ENCODE measurements around the gene IL3. TPM values are rescaled to one million over a fixed set of nuclear protein-coding genes. Genes with fewer than 3 reads are reported as not detected.

The IL3 gene
- total RNA-seq, 1 donor from 2014 or later: not detected

- no peak for TF ChIP-seq CTCF (IDR thresholded peaks at IDR 0.05; ENCODE audit: unreplicated experiment)
- Mint-ChIP-seq H3K27ac (ENCODE audit: unreplicated experiment) (no peak overlapping the region), H3K36me3 (ENCODE audit: low read depth, unreplicated experiment) (no peaks in the 10 kb centered on the region), H3K27me3 (ENCODE audit: unreplicated experiment) (peaks cover 6% of the 10 kb centered on the region), H3K4me3 (ENCODE audit: unreplicated experiment) (no peak overlapping the region), H3K9me3 (ENCODE audit: unreplicated experiment) (no peaks in the 10 kb centered on the region), H3K4me1 (ENCODE audit: unreplicated experiment) (no peaks in the 10 kb centered on the region)
- DNase-seq (ENCODE audit: low spot score): no peak
Measured at GRCh38 chr5:132049093-132049492, 11.4 kb upstream of the IL3 start.

- DNase-seq (ENCODE audit: low spot score): no peak
- no peak overlapping the region for H3K27ac Mint-ChIP-seq (ENCODE audit: unreplicated experiment)
- no peaks in the 10 kb centered on the region for H3K4me1 Mint-ChIP-seq (ENCODE audit: unreplicated experiment)
- H3K27me3 Mint-ChIP-seq (ENCODE audit: unreplicated experiment): peaks cover 9% of the 10 kb centered on the region
- TF ChIP-seq CTCF (IDR thresholded peaks at IDR 0.05; ENCODE audit: unreplicated experiment): no peak
- H3K4me3 Mint-ChIP-seq (ENCODE audit: unreplicated experiment): no peak overlapping the region
- no peaks in the 10 kb centered on the region for H3K36me3 Mint-ChIP-seq (ENCODE audit: low read depth, unreplicated experiment)
- H3K9me3 Mint-ChIP-seq (ENCODE audit: unreplicated experiment): no peaks in the 10 kb centered on the region
Measured at GRCh38 chr5:132049559-132049958, 10.9 kb upstream of the IL3 start.

- H3K36me3 Mint-ChIP-seq (ENCODE audit: low read depth, unreplicated experiment): no peaks in the 10 kb centered on the region
Measured at GRCh38 chr5:132050136-132050535, 10.3 kb upstream of the IL3 start.

GRCh38 chr5:132050661-132051552 is 9.5 kb upstream of the IL3 start:
- Mint-ChIP-seq H3K36me3 (ENCODE audit: low read depth, unreplicated experiment) (no peaks in the 10 kb centered on the region), H3K27ac (ENCODE audit: unreplicated experiment) (no peak overlapping the region), H3K27me3 (ENCODE audit: unreplicated experiment) (peaks cover 9% of the 10 kb centered on the region), H3K4me1 (ENCODE audit: unreplicated experiment) (no peaks in the 10 kb centered on the region), H3K4me3 (ENCODE audit: unreplicated experiment) (no peak overlapping the region), H3K9me3 (ENCODE audit: unreplicated experiment) (no peaks in the 10 kb centered on the region)
- no peak for DNase-seq (ENCODE audit: low spot score)
- TF ChIP-seq CTCF (IDR thresholded peaks at IDR 0.05; ENCODE audit: unreplicated experiment): no peak

More at GRCh38 chr5:132050136-132050535, 10.3 kb upstream of the IL3 start:
- Mint-ChIP-seq H3K9me3 (ENCODE audit: unreplicated experiment) (no peaks in the 10 kb centered on the region), H3K4me1 (ENCODE audit: unreplicated experiment) (no peaks in the 10 kb centered on the region), H3K27ac (ENCODE audit: unreplicated experiment) (no peak overlapping the region), H3K4me3 (ENCODE audit: unreplicated experiment) (no peak overlapping the region), H3K27me3 (ENCODE audit: unreplicated experiment) (peaks cover 9% of the 10 kb centered on the region)
- TF ChIP-seq CTCF (IDR thresholded peaks at IDR 0.05; ENCODE audit: unreplicated experiment): no peak
- no peak for DNase-seq (ENCODE audit: low spot score)

- H3K4me1 Mint-ChIP-seq (ENCODE audit: unreplicated experiment): no peaks in the 10 kb centered on the region
- H3K36me3 Mint-ChIP-seq (ENCODE audit: low read depth, unreplicated experiment): no peaks in the 10 kb centered on the region
- peaks cover 7% of the 10 kb centered on the region for H3K27me3 Mint-ChIP-seq (ENCODE audit: unreplicated experiment)
- no peaks in the 10 kb centered on the region for H3K9me3 Mint-ChIP-seq (ENCODE audit: unreplicated experiment)
- DNase-seq (ENCODE audit: low spot score): no peak
- H3K27ac Mint-ChIP-seq (ENCODE audit: unreplicated experiment): no peak overlapping the region
- H3K4me3 Mint-ChIP-seq (ENCODE audit: unreplicated experiment): no peak overlapping the region
- TF ChIP-seq CTCF (IDR thresholded peaks at IDR 0.05; ENCODE audit: unreplicated experiment): no peak
Measured at GRCh38 chr5:132052520-132052919, 7.9 kb upstream of the IL3 start.
